Measurements from ENCODE around the gene DMC1. TPM values are rescaled to one million over a fixed set of nuclear protein-coding genes. Genes with fewer than 3 reads are reported as not detected.

Gene DMC1
- total RNA-seq, 3 donors from 2014 or later, result 1.6 to 3.3 (median 2.9) TPM

DNA sequence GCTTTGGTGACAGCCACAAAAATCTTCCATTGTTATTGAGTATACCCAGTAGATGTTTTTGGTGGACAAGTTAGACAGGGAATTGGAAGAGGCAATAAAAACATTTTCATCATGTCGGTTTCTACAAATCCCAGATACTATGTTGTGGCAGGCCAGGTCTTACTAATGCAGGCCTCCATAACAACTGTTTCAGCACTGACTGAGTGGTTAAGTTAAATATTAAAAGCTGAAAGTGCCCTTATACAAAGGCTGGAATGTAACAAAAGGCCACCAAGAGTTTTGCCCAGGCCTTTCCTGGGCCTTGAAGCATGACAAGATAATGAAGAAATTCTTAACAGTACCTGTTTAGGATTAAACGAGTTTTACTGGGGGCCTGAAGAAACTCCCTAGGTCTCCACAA, 29.3 kb downstream of the DMC1 start:
- no peak for DNase-seq (ENCODE audit: low spot score in 2 of 2)
- Histone ChIP-seq H3K4me1 (no peaks in the 10 kb centered on the region), H3K4me3 (no peak overlapping the region), H3K9me3 (no peaks in the 10 kb centered on the region), H3K36me3 (no peaks in the 10 kb centered on the region), H3K27ac (no peak overlapping the region), H3K27me3 (no peaks in the 10 kb centered on the region)
- TF ChIP-seq, protein P1, sequence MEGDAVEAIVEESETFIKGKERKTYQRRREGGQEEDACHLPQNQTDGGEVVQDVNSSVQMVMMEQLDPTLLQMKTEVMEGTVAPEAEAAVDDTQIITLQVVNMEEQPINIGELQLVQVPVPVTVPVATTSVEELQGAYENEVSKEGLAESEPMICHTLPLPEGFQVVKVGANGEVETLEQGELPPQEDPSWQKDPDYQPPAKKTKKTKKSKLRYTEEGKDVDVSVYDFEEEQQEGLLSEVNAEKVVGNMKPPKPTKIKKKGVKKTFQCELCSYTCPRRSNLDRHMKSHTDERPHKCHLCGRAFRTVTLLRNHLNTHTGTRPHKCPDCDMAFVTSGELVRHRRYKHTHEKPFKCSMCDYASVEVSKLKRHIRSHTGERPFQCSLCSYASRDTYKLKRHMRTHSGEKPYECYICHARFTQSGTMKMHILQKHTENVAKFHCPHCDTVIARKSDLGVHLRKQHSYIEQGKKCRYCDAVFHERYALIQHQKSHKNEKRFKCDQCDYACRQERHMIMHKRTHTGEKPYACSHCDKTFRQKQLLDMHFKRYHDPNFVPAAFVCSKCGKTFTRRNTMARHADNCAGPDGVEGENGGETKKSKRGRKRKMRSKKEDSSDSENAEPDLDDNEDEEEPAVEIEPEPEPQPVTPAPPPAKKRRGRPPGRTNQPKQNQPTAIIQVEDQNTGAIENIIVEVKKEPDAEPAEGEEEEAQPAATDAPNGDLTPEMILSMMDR (IDR thresholded peaks at IDR 0.05), result no peak
- TF ChIP-seq POLR2A (IDR thresholded peaks at IDR 0.05), result no peak
- intact Hi-C loops (cut with DNase I; ENCODE audit: low total_unique reads), result loop anchor here (5.0 kb wide), 1 partner anchor 837 kb away; no protein-coding TSS in a partner anchor

DNA sequence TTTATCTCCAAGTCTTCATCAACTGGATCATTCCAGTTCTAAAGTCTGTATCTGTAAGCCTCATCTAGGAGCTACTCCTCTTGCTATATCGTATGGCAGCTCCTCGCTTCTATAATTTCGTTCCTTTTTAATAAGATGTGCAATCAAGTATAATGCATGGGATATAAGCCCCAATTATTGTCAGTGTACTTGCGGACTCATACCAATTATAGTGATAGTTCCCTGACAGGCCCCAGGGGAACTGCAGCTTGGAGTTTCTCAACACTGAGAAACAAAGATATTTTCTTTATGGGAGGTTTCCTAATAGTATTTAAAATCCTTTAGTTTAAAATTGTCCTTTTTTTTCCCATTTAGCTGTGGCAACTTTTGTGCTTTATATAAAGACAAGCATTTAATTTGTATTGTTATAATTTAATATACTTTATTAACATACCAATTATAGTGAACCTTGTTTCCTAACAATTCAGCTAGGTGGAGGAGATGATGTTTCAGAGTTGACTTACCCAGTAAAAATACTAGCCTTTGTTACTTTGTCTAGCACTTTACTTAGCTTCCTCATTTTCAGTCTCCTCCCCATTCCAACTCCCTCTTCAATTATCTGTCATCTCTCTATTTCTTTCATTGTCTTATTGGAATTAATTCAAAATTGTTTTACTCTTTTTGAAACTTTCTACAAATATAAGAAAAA, 38.6 kb downstream of the DMC1 start:
- no peaks in the 10 kb centered on the region for H3K27me3 ChIP-seq
- DNase-seq (ENCODE audit: low spot score in 2 of 2), result no peak
- TF ChIP-seq POLR2A (IDR thresholded peaks at IDR 0.05) (no peak), POLR2AphosphoS5 (IDR thresholded peaks at IDR 0.05) (no peak)
- TF ChIP-seq, protein P1 (IDR thresholded peaks at IDR 0.05), result no peak
- no peaks in the 10 kb centered on the region for H3K36me3 ChIP-seq
- intact Hi-C loops (cut with DNase I; ENCODE audit: low total_unique reads), result no loop called here
- no peaks in the 10 kb centered on the region for H3K9me3 ChIP-seq
- H3K4me3 ChIP-seq, result no peak overlapping the region
- no peaks in the 10 kb centered on the region for H3K4me1 ChIP-seq
- no peak overlapping the region for H3K27ac ChIP-seq

DNA sequence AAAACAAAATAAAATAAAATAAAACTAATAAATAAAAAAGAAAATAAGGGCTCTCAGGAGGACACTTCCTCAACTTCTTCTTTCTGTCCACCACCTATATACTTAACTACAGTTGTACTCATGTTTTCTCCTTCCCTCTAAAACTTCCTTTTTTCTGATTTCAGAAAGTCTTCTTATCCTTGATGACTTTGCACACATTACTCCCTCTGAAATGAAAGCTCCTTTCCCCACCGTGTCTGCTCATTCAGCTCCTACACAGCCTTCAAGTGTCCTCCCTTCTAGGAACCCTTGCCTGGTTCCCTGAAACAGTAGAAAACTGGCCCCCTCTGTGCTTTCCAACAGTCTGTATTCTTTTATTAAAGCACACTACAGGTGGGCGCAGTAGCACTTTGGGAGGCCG, 45.6 kb downstream of the DMC1 start:
- Histone ChIP-seq H3K4me3 (no peak overlapping the region), H3K27me3 (no peaks in the 10 kb centered on the region), H3K36me3 (no peaks in the 10 kb centered on the region), H3K27ac (no peak overlapping the region), H3K9me3 (no peaks in the 10 kb centered on the region), H3K4me1 (no peaks in the 10 kb centered on the region)
- no peak for DNase-seq (ENCODE audit: low spot score in 2 of 2)
- TF ChIP-seq, protein P1 (IDR thresholded peaks at IDR 0.05), result no peak
- TF ChIP-seq POLR2AphosphoS5 (IDR thresholded peaks at IDR 0.05), result no peak
- TF ChIP-seq POLR2A (IDR thresholded peaks at IDR 0.05), result no peak
- intact Hi-C loops (cut with DNase I; ENCODE audit: low total_unique reads), result no loop called here

DNA sequence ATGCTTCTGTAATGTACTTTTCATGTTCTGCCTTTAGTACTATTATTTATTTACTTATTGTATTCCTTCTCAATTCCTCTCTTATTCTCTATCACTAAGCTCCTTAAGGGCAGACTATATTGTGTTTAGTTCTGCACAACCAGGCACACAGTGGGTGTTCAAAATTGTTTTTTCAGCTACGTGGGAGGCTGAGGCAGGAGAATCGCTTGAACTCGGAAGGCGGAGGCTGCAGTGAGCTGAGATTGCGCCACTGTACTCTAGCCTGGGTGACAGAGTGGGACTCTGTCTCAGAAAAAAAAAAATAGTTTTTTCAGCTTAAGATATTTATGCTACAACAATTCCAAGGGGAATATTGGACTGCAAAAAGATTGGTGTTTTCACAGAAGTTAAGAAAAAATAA, 46.5 kb downstream of the DMC1 start:
- Histone ChIP-seq H3K27ac (no peak overlapping the region), H3K9me3 (no peaks in the 10 kb centered on the region), H3K4me1 (no peaks in the 10 kb centered on the region), H3K27me3 (no peaks in the 10 kb centered on the region), H3K4me3 (no peak overlapping the region), H3K36me3 (no peaks in the 10 kb centered on the region)
- TF ChIP-seq, protein P1 (IDR thresholded peaks at IDR 0.05), result no peak
- no peak for TF ChIP-seq POLR2A (IDR thresholded peaks at IDR 0.05)
- DNase-seq (ENCODE audit: low spot score in 2 of 2), result no peak
- intact Hi-C loops (cut with DNase I; ENCODE audit: low total_unique reads), result no loop called here

DNA sequence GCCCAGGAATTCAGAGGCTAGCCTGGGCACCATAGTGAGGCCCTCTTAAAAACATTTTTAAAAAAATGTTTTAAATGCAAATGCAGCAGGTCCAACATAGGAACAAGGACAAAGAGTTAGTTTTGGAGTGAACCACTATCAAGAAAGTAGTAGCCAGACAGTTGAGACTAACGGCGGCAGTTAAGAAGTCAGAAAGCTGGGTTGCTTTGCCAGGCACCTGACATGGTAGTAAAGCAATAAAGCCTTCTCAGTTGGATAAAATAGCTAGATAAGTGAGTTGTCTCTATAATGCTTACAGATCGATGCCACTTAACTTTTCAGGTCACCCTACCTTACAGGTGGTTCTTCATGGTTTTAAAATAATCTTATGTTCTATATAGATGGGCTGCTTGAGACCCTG, 47.0 kb downstream of the DMC1 start:
- Histone ChIP-seq H3K9me3 (no peaks in the 10 kb centered on the region), H3K27ac (no peak overlapping the region), H3K4me3 (no peak overlapping the region), H3K36me3 (no peaks in the 10 kb centered on the region), H3K27me3 (no peaks in the 10 kb centered on the region), H3K4me1 (no peaks in the 10 kb centered on the region)
- intact Hi-C loops (cut with DNase I; ENCODE audit: low total_unique reads), result no loop called here
- DNase-seq (ENCODE audit: low spot score in 2 of 2), result no peak
- TF ChIP-seq, protein P1 (IDR thresholded peaks at IDR 0.05), result no peak
- TF ChIP-seq POLR2A (IDR thresholded peaks at IDR 0.05), result no peak

Data from breast epithelium (tissue), 4 donors.